GM12874 (cell line): ENCODE results near the gene RER1.

Experiments
- CTCF ChIP-seq: IDR thresholded peaks from 2 replicates; pipeline ENCODE4 v1.5.1; 2011; ENCODE audit warnings: low read depth, mild to moderate bottlenecking, control low read depth, low read length, moderate library complexity; ENCODE audit not compliant: insufficient read depth

The RER1 gene

GRCh38 chr1:2385606-2386280 is 5.9 kb upstream of the RER1 start:
- TF ChIP-seq CTCF: no peak

- no peak for TF ChIP-seq CTCF
Measured at GRCh38 chr1:2386636-2387611, 4.7 kb upstream of the RER1 start.

GRCh38 chr1:2388004-2388913 is 3.4 kb upstream of the RER1 start:
- no peak for TF ChIP-seq CTCF

GRCh38 chr1:2389644-2390043 is 2.0 kb upstream of the RER1 start:
- TF ChIP-seq CTCF: no peak

- no peak for TF ChIP-seq CTCF
Measured at GRCh38 chr1:2391931-2392509, 379 bp downstream of the RER1 start.

GRCh38 chr1:2392686-2393085 is 1.0 kb downstream of the RER1 start:
- TF ChIP-seq CTCF: no peak
